GM19467 (cell line): ENCODE results near the gene CORO7.
"Not testable (repeated sequence)": the region's sequence is repeated elsewhere in the genome, so short reads cannot be mapped to it uniquely, and the experiment has no call there.

ENCODE experiments used
- ATAC-seq: cut with Tn5 transposase; IDR thresholded peaks from one replicate; pipeline ENCODE4 v1.9.1; 2021; ENCODE audit warnings: mild to moderate bottlenecking, moderate library complexity; ENCODE audit not compliant: unreplicated experiment

CORO7 gene

GRCh38 chr16:4340443-4340842 is 76.0 kb downstream of the CORO7 start:
- ATAC-seq: no peak

GRCh38 chr16:4339909-4340308 is 76.5 kb downstream of the CORO7 start:
- no peak for ATAC-seq

GRCh38 chr16:4339455-4339854 is 76.9 kb downstream of the CORO7 start:
- no peak for ATAC-seq

GRCh38 chr16:4338712-4339299 is 77.6 kb downstream of the CORO7 start:
- no peak for ATAC-seq

- no peak for ATAC-seq
Observed at GRCh38 chr16:4338125-4338582, 78.2 kb downstream of the CORO7 start.

- no peak for ATAC-seq
Observed at GRCh38 chr16:4337540-4338088, 78.8 kb downstream of the CORO7 start.

- no peak for ATAC-seq
Observed at GRCh38 chr16:4336701-4337539, 79.5 kb downstream of the CORO7 start.

- ATAC-seq: no peak
Observed at GRCh38 chr16:4334724-4335495, 81.5 kb downstream of the CORO7 start.

- not testable (repeated sequence) for ATAC-seq
Observed at GRCh38 chr16:4333714-4334113, 82.7 kb downstream of the CORO7 start.

- ATAC-seq: no peak
Observed at GRCh38 chr16:4333308-4333638, 83.1 kb downstream of the CORO7 start.

- ATAC-seq: no peak
Observed at GRCh38 chr16:4332623-4333307, 83.6 kb downstream of the CORO7 start.

- no peak for ATAC-seq
Observed at GRCh38 chr16:4332083-4332482, 84.3 kb downstream of the CORO7 start.

- no peak for ATAC-seq
Observed at GRCh38 chr16:4330277-4330874, 86.0 kb downstream of the CORO7 start.

- no peak for ATAC-seq
Observed at GRCh38 chr16:4328782-4329775, 87.3 kb downstream of the CORO7 start.

GRCh38 chr16:4328046-4328781 is 88.2 kb downstream of the CORO7 start:
- ATAC-seq: no peak

GRCh38 chr16:4327386-4328045 is 88.9 kb downstream of the CORO7 start:
- no peak for ATAC-seq

GRCh38 chr16:4325253-4325758 is 91.1 kb downstream of the CORO7 start:
- no peak for ATAC-seq
